Measurements from ENCODE around the gene DGKH. TPM values are rescaled to one million over a fixed set of nuclear protein-coding genes. Genes with fewer than 3 reads are reported as not detected.
A peak's percentile ranks its signal among the peaks of the same experiment; 100 is the strongest.

DGKH gene
- total and polyA plus RNA-seq, 10 of the 15 experiments (the other 5 are each of a cell fraction or from before 2014, with no cell fraction given) = 1.3 to 15.2 (median 7.3) TPM

GRCh38 chr13:42041684-42042035, 6.8 kb upstream of the DGKH start (continued):
- TF ChIP-seq PBX3 (IDR thresholded peaks at IDR 0.05; ENCODE audit: insufficient replicate concordance, low read depth, low read length) (no peak), PKNOX1 (IDR thresholded peaks at IDR 0.05) (peak; percentile 10; the same call in 1 of the 2 replicates), POLR2AphosphoS5 (IDR thresholded peaks at IDR 0.05; ENCODE audit: low read length) (peak; percentile 52; the same call in 1 of the 2 replicates), IKZF1 (conservative IDR thresholded peaks at IDR 0.05) (peak; percentile 57; the same call in 1 of the 2 replicates), RAD21 (IDR thresholded peaks at IDR 0.05; ENCODE audit: insufficient read depth, low read depth, low read length) (peak; percentile 47), POU2F2 (IDR thresholded peaks at IDR 0.05; ENCODE audit: borderline replicate concordance, low read depth, low read length) (0 out of 3 replicates have a peak, but pooled peaks have one; percentile 4), RB1 (IDR thresholded peaks at IDR 0.05; ENCODE audit: borderline replicate concordance) (0 out of 2 replicates have a peak, but pooled peaks have one; percentile 17), ZBED1 (IDR thresholded peaks at IDR 0.05; ENCODE audit: borderline replicate concordance) (no peak), SREBF2 (IDR thresholded peaks at IDR 0.05; ENCODE audit: low read length) (no peak), SP1 (IDR thresholded peaks at IDR 0.05; ENCODE audit: low read depth, low read length) (no peak), ZNF687 (IDR thresholded peaks at IDR 0.05) (peak; percentile 69; the same call in 1 of the 2 replicates), BHLHE40 (IDR thresholded peaks at IDR 0.05; ENCODE audit: borderline replicate concordance in 1 of 2, low read depth in 2 of 2, low read length in 1 of 2) (peak in 1 of 2 experiments; percentile 44; a peak in 2 of 4 replicates), TARDBP (IDR thresholded peaks at IDR 0.05; ENCODE audit: borderline replicate concordance) (0 out of 2 replicates have a peak, but pooled peaks have one; percentile 14), SMC3 (IDR thresholded peaks at IDR 0.05; ENCODE audit: borderline replicate concordance, low read length) (peak; percentile 43; the same call in 1 of the 2 replicates), NBN (IDR thresholded peaks at IDR 0.05) (peak; percentile 74; the same call in 1 of the 2 replicates), CHD1 (IDR thresholded peaks at IDR 0.05; ENCODE audit: low read depth, low read length) (0 out of 2 replicates have a peak, but pooled peaks have one; percentile 47)
